ENCODE data around the gene UHRF2.
"Not testable (repeated sequence)": the region's sequence is repeated elsewhere in the genome, so short reads cannot be mapped to it uniquely, and the experiment has no call there.

UHRF2 gene

DNA sequence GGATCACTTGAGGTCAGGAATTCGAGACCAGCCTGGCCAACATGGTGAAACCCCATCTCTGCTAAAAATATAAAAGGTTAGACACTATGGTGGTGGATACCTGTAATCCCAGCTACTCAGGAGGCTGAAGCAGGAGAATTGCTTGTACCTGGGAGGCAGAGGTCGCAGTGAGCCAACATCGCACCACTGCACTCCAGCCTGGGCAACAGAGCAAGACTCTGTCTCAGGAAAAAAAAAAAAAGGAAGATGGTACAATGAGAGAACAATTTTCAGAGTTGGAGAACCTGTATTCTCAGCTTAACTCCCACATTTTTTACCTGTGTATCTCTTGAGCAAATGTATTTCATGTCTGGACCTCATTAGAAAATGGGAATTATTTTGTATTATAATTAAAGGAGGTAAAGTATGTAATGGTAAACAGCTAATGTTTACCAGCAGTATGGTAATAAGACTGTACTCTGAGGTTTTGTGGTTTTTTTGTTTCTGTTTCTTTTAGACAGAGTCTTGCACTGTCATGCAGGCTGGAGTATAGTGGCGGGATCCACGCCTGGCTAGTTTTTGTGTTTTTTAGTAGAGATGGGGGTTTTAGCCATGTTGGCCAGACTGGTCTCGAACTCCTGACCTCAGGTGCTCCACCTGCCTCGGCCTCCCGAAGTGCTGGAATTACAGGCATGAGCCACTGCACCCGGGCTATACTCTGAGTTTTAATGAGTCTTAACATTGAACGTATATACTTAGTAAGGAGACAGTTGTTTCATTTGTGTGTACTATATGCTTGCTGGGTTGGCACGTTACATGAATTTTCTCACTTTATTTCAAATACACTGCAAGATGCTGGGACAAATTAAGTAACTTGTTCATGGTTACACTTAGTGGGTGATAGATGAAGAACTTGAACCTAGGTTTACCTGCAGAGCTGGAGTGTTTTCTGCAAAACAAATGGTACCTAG, 16.2 kb downstream of the UHRF2 start:
- no peak for DNase-seq

DNA sequence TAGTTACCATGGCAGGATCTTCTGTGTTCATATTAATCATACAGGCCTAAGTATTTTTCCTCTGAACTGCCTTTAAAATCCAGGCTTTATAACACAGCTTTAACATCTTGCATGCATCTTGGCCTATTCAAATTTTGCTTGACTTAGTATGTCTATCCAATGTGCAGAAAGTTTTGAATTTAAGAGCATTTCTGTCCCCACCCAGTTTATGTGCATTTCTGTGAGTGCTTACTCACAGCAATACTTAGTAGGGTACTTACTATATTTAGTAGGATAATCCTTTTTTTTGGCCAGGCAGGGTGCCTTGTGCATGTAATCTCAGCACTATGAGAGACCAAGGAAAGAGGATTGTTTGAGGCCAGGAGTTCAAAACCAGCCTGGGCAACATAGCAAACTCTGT, 18.0 kb downstream of the UHRF2 start:
- no peak for DNase-seq

DNA sequence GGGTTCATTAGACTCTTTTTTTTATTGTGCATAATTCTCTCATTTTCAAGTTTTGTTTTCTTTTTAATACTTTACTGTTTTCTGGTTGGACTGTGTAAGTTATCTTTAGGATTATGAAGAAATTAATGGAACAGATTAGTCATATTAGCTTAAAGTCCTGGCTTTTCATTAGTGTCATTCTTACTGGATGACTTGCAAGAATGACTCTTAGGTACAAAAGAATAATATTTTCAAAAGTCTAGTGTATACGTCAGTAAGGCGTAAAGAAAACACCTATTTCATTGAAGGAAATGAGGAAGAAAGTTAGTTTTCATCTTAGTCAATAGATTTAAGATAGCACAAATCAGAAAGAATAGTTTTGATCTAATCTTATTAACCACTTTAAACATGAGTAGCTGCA, 20.4 kb downstream of the UHRF2 start:
- DNase-seq = no peak

DNA sequence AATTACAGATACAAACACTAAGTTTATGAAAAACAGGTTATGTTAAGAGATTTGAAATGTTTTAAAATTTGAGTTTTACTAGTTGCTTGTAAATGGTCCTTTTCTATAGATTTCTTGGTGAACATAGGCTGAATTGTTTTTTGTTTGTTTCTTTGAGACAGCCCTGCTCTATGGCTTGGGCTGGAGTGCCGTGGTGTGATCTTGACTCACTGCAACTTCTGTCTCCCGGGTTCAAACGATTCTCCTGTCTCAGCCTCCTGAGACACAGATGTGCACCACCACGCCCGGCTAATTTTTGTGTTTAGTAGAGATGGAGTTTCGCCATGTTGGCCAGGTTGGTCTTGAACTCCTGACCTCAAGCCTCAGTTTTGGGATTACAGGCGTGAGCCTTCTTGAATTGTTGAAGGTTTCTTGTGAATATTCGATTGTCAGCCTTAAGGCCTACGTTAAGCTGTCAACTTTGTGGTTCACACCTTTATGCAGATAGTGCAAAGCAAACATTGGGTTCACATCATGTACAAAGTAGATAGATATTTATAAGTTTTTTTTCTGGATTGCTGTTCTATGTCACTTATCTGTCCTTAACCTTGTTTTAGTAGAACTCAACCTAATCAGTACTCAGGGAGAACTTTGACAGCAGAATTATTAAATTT, 26.2 kb downstream of the UHRF2 start:
- no peak for DNase-seq

DNA sequence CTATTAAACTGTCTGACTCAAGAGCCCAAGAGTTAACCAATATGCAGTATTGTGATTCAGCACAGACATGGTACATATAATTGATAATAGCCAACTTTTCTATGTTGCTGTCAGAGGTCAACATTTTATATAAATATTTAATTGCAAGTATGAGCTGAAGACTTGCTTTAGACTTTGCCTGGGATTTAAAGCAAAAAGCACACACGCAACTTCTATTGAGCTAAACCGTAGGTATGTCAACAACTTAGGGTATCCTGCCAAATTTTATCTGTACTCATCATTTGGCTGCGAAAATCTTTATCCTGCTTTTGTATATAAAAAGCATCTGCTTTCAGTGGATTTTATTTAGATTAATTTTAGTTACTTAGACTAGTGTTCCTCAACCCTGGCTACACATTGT, 27.4 kb downstream of the UHRF2 start:
- DNase-seq = no peak

DNA sequence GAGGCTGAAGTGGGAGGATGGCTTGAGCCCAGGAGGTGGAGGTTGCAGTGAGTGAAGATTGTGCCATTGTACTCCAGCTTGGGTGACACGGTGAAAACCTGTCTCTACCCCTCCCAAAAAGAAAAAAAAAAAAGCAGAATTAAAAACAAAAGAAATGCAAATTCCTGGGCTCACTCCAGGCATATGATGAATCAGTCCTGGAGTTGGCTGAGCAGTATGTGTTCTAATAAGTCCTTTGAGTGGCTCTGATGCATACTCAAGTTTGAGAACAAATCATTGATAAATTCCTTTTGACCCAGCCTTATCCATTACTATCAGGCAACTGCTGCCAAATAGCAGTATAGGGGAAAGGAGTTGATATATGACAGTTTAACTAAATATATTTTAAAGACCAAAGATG, 28.3 kb downstream of the UHRF2 start:
- DNase-seq = no peak

DNA sequence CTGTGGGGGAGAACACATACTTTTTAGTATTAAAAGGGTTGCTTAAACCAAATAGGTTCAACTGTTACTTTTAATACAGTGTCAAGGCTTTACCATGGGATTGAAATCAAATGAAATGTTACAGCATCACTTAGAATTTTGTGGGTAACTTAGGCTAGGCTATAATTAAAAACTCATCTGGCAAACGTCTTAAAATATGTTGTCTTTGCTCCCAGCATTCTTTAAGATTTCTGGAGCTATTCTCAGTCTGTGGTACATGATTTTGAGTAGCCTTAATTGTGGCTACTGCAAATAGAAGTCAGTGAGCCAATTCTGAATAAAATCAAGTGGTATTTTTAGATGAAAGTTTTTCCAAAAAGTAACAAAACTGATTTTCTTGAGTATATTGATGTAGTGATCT, 30.7 kb downstream of the UHRF2 start:
- no peak for DNase-seq

DNA sequence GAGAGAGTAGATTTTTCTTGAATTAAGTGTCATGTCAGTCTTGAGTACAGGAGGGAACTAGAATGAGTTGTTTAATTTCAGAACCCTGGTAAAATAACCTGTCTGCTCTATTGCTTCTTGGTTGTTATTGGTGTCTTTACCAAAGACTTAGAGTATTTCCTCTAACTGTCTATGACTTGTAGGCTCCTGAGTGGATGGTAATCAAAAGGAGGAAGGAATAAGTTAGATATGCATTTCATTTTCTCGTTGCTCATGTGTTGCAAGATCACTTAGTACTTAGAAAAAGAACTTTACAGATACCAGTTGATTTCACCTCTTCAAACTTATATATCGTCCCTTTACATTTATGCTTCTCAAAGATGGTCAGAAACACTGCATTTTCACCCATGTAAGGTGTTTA, 31.1 kb downstream of the UHRF2 start:
- DNase-seq = no peak

DNA sequence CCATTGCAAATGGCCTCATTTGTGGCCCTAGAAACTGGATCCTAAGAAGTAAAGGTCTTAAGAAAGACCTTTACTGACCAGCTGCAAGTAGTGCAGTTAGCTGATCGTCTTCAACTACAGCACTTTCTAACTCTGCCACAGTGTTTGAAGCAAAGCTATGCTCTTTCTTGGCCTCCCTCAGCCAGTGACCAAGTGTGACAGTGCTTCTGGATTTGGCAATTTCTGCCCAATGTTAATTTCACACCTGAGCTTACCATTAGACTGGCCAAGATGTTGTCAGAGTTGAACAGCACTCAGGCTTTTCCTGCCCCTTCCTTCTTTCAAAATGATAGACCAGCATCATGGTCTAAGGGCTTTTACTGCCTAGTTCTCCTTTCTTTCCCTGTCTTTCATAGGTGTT, 36.1 kb downstream of the UHRF2 start:
- DNase-seq = no peak

DNA sequence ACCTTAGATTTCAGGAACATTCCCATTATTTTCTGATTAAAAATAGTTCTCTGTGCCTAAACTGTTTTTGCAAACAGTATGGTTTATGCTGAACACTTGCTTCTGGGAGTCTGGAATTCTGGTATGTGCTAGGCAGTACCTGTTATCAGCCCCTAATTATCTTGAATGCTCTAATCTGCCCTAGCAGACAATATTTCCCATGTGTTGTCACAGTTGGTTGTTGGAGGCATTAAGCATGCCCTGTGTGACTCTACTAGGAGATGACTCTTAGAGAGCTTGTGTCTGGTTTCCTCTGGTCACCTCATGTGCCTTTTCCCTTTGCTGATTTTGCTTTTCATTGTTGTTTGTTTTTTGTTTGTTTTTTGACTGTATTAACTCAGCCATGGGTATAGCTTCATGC, 36.6 kb downstream of the UHRF2 start:
- DNase-seq = no peak

DNA sequence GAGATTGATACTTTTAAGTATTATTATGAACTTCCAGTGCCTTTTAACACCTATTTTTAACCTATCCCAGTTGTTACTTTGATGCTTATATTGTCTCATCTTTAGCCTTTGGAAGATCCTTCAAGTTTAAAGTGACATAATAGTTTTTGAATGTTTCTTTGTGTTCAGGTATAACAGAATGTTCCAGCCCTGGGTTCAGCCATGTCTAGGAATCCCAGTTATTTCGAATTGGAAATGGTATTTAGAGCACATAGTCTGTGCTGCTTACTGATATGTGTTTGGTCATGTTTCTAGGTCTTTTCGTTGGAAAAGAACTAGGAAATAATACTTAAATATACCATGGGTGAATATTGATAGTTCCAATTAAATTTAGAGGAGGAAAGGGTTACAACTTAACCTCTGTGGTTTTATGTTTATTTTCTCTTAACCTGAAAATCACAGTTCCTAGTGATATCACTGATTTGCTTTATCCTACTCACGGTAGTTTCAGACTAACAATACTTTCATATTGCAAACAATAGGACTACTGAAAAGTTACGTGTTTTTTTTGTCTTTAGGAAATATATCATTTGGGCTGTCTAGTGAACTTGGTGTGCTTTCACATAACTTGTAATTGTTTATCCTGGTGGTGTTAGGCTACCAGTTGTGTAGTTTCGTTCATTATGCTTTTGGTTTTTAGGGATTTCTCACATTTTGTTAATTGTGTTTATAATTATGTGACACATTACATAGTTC, 37.8 kb downstream of the UHRF2 start:
- DNase-seq = no peak

DNA sequence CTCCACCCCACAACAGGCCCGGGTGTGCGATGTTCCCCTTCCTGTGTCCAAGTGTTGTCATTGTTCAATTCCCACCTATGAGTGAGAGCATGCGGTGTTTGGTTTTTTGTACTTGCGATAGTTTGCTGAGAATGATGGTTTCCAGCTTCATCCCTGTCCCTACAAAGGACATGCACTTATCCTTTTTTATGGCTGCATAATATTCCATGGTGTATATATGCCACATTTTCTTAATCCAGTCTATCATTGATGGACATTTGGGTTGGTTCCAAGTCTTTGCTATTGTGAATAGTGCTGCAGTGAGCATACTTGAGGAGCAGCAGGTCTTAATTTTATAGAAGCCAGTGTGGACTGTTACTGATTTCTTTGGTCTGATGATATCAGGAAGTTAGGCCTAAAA, 42.3 kb downstream of the UHRF2 start:
- DNase-seq = not testable (repeated sequence)

DNA sequence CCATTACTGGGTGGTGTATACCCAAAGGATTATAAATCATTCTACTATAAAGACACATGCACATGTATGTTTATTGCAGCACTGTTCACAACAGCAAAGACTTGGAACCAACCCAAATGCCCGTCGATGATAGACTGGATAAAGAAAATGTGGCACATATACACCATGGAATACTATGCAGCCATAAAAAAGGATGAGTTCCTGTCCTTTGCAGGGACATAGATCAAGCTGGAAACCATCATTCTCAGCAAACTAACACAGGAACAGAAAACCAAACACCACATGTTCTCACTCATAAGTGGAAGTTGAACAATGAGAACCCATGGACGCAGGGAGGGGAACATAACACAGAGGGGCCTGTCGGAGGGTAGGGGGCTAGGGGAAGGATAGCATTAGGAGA, 45.7 kb downstream of the UHRF2 start:
- DNase-seq = not testable (repeated sequence)

DNA sequence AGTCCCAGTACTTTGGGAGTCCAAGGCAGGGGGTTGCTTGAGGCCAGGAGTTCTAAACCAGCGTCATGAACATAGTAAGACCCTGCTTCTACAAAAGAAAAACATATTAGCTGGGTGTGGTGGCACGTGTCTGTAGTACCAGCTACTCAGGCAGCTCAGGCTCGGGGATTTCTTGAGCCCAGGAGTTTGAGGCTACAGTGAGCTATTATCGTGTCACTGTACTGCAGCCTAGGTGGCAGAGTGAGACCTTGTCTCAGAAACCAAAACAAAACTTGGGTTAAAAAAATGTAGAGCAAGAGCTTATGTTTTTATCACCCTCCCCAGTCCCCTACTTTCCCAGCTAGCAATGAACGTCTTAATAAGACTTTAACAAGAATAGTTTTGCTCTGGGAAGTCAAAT, 46.7 kb downstream of the UHRF2 start:
- no peak for DNase-seq

DNA sequence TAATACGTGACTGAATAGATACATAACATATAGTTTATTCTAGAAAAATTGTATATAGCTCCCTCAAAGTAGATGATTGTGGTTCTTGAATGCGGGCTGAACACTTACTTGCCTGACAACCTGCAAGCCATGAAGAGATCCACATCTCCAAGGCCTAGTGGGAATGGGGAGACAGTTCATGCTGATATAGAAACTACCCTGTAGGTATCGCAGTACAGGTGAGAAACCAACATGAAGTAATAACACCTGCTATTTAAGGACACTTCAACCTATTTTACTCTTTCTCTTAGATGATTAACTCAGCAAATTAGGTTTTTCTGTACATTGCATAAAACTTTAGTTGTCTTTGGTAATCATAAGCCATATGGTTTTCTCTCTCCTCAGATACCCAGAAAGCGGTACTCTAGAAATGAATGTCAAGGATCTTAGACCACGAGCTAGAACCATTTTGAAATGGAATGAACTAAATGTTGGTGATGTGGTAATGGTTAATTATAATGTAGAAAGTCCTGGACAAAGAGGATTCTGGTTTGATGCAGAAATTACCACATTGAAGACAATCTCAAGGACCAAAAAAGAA, 47.3 kb downstream of the UHRF2 start:
- no peak for DNase-seq

DNA sequence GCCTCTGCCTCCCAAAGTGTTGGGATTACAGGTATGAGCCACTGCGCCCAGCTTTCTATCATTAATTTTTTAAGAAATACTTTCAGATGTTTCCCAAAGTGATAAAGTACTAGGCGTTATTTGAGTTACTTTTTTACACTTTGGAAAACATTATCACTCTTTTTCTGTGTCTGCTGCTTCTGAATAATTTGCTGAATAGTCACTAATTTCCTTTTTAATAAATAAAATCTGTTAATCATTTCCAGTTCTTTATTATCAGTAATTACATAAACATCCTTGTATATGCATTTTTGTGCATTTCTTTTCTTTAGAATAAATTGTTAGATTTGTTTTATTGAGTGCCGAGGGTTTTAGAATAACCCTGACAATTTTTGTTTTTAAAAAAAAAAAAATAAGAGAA, 48.6 kb downstream of the UHRF2 start:
- DNase-seq = no peak

DNA sequence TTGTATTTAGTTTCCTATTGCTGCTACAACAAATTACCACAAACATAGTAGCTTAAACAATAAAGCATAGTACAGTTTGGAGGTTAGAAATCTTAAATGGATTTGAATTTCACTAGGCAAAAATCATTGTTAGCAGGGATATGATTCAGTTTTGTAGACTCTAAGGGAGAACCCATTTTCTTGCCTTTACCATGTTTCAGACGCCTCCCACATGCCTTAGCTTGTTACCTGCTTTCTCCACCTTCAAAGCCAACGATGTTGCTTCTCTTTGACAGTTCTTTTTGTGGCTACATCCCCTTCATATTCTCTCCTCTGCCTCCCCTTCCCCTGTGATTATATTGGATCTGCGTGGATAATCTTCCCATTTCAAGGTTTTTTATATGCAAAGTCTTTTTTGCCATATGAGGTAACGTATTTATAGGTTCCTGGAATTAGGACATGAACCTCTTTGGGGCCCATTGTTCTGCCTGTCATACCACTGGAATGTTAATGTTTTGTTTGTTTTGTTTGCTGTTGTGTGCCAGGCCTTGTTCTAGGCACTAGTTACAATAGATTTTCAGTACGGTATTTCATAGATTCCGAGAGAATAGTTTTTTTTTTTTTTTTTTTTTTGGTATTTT, 54.1 kb downstream of the UHRF2 start:
- DNase-seq = no peak

DNA sequence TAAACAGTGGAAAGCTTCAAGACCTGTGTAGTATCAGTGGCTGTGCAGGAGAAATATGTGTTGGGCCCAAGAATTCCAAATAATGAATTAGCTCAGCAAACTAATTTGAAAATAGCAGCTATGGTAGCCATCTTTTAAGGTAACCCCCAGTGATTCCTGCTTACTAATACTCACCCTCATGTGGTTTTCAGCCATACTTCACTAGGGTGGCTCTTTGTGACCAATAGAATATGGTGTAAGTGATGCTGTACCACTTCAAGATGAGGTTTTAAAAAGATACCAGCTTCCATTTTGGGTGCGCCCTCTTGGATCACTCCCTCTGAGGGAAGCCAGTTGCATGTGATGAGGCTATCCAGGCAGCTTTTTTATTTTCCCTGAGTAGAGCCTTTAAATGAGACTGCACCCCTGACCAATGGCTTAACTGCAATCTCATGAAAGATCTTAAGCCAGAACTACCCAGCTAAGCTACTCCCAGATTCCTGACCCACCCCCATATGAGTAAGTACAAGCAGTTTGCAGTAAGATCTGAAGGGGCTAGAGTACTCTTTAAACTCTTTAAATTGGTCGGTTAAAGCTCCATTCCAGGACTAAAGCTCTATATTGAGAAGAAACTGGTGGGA, 58.3 kb downstream of the UHRF2 start:
- DNase-seq = no peak

DNA sequence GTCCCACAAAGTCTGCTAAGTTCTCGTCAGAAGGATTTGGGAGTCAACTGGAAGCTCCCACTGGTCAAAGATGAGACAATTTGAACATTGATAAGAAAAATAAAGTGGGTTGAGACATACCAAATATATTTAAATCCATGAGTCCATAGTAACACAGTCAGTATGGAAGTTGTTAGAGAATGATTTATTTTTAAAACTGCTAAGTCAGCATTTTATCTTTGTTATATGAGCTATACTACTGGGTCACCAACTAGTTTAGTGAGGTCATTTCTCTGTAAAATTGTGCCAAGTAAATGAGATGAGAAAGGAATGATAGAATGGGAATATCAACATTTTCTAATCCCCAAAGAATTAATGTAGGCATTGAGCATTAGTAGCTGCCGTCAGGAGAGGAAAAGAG, 60.2 kb downstream of the UHRF2 start:
- no peak for DNase-seq

DNA sequence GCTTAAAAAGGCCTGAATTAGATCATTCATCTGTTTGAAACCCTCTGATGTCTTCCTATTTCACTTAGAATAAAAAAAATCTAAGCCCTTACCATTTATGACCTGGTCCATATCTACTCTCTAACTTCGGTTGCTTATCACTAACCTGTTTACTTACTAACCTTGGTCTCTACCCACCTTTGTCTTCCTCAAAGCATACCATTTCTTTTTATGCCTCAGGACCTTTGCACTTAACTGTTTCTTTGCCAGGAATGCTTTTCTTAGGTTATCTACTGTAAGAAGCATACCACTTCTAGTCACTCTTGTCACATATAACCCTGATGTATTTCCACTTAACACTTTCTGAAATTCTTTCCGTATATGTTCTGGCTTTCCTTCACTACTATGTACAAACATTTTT, 67.0 kb downstream of the UHRF2 start:
- no peak for DNase-seq

DNA sequence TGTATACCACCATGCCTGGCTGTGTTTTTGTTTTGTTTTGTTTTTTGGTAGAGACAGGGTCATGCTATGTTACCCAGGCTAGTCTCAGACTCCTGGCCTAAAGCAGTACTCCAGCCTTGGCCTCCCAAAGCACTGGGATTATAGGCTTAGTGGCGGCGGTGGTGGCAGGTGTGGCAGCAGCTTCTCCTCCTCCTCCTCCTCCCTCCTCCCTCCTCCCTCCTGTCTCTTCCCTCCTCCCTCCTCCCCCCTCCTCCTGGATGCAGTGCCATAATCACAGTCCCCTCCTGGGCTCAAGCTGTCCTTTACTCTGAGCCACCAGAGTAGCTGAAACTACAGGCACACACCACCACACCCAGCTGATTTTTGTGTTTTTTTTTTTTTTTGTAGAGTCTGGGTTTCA, 71.2 kb downstream of the UHRF2 start:
- DNase-seq = no peak

DNA sequence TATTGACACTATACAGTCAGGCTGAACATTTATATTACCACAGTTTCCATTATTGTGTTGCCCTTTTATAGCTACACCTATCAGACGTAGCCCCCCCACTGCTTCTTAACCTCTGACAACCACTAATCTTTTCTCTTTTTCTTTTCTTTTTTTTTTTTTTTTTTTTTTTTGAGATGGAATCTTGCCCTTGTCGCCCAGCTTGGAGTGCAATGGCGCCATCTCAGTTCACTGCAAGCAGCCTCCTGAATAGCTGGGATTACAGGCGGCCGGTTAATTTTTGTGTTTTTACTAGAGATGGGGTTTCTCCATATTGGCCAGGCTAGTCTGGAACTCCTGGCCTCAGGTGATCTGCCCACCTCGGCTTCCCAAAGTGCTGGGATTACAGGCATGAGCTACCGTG, 75.4 kb downstream of the UHRF2 start:
- no peak for DNase-seq

DNA sequence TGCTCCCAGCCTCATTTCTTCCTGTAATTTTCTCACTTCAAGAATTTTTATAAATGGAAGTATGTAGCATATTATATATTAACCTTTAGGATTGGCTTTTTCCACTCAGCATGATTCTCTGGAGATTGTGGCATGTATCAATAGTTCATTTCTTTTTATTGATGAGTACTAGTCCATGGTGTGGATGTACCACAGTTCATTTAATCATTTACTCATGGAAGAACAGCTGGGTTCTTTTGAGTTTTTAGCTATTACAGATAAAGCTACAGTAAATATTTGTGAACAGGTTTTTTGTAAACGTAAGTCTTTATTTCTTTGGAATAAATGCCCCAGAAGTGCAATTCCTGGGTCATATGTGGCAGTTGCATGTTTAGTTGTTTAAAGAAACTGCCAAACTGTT, 76.1 kb downstream of the UHRF2 start:
- no peak for DNase-seq
